ENCODE measurements around the gene RSPH3.

Gene RSPH3

GRCh38 chr6:158942349-158942748, 57.7 kb downstream of the RSPH3 start:
- no peaks in the 10 kb centered on the region for H3K27me3 ChIP-seq (ENCODE audit: control insufficient read depth, insufficient read depth, low read length)
- no peaks in the 10 kb centered on the region for H3K9me3 ChIP-seq (replicated peaks; ENCODE audit: low read length)
- H3K9ac ChIP-seq (ENCODE audit: low read depth, low read length), result no peak overlapping the region
- no peak overlapping the region for H3K4me2 ChIP-seq (ENCODE audit: low read length)
- no peak overlapping the region for H3K4me3 ChIP-seq (ENCODE audit: low read length)
- H3K36me3 ChIP-seq (ENCODE audit: insufficient read depth, low read length), result no peaks in the 10 kb centered on the region
- no peaks in the 10 kb centered on the region for H3K4me1 ChIP-seq (ENCODE audit: control insufficient read depth, insufficient read depth, low read length)

DNA sequence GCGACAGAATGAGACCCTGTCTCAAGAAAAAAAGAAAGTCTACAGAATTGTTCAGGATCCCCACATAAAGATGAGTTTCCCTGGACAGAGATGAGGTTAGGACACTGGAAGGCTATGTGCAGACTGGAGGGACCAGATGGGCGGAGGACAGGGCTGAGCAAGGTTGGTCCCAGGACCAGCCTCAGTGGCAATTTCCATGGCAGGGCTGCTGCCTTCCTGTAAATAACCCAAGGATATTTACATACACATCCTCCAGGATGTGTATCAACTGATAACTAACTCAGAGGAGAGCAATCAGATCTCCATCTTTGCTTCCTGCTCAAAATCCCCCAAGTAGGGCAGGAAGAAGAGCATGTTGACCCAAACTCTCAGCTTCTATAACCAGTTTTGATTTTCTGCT, 58.8 kb downstream of the RSPH3 start:
- no peaks in the 10 kb centered on the region for H3K27me3 ChIP-seq (ENCODE audit: control insufficient read depth, insufficient read depth, low read length)
- H3K4me2 ChIP-seq (ENCODE audit: low read length), result no peak overlapping the region
- H3K36me3 ChIP-seq (ENCODE audit: insufficient read depth, low read length), result no peaks in the 10 kb centered on the region
- no peaks in the 10 kb centered on the region for H3K9me3 ChIP-seq (replicated peaks; ENCODE audit: low read length)
- H3K4me1 ChIP-seq (ENCODE audit: control insufficient read depth, insufficient read depth, low read length), result no peaks in the 10 kb centered on the region
- H3K4me3 ChIP-seq (ENCODE audit: low read length), result no peak overlapping the region
- no peak overlapping the region for H3K9ac ChIP-seq (ENCODE audit: low read depth, low read length)

DNA sequence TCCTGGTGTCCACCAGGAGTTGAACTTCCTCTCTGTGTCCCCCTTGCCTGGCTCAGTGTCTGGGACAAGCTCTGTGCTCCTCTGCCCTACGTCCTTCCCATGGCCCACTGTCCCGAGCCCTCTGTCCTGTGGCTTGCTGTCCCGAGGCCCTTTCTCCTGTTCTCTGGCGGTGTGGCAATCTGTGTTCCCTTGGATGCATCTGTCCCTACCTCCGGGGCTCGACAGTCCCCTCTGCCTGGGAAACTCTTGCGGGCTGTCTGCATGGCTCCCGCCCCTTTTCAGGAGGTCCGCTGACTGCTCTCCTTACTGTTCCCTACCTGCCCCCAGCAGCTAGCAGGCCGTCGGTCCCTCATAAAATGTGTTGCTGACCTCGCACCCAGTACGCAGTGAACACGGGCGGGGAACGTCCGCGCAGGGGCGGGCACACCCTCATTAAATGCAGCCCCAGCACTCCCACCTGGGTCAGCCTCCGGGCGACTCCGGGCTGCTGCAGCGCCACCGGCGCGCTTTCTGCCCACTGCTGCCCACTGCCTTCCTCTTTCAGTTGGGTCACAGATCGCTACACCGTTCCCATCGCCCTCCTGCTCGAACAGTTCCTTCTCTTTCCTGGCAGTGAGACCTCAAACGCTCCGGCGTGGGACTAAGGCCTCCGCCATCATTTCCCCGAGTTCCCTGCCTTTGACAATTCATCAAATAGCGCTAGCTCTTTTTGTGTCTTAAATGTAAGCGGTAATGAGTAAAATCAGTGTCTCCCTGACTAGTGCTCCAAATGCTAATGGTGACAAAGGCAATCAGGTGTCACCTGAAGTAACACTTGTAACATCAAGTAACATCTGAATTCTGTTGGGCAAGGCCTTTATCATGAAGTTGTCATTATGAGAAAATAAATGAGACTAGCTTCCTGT, 60.5 kb downstream of the RSPH3 start:
- no peaks in the 10 kb centered on the region for H3K9me3 ChIP-seq (replicated peaks; ENCODE audit: low read length)
- peak overlapping the region; percentile 62 for H3K4me3 ChIP-seq (ENCODE audit: low read length)
- no peak overlapping the region for H3K9ac ChIP-seq (ENCODE audit: low read depth, low read length)
- H3K4me1 ChIP-seq (ENCODE audit: control insufficient read depth, insufficient read depth, low read length), result no peaks in the 10 kb centered on the region
- H3K4me2 ChIP-seq (ENCODE audit: low read length), result peak overlapping the region; percentile 80
- H3K36me3 ChIP-seq (ENCODE audit: insufficient read depth, low read length), result no peaks in the 10 kb centered on the region
- no peaks in the 10 kb centered on the region for H3K27me3 ChIP-seq (ENCODE audit: control insufficient read depth, insufficient read depth, low read length)

DNA sequence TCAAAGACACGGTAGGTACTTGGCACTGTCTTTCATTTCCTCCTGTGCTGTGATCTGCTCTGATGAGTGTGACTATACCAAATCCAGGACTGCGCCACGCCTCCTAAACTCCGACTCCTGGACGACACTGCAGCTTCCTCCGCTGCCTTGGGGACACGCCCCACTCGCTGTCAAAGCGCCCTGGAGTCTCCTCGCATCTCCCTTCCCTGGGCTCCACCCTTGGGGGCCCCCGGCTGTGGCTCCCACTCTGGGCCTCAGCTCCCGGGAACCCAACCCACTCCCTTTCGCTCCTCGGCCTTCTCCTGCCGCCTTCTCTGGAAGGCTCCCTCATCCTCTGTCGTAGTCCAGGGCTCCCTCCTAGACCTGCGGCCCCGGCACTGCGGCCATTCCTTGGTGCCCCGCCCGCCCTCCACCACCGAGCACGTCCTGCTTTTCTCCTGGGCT, 61.2 kb downstream of the RSPH3 start:
- peak overlapping the region; percentile 62 for H3K4me3 ChIP-seq (ENCODE audit: low read length)
- H3K4me1 ChIP-seq (ENCODE audit: control insufficient read depth, insufficient read depth, low read length), result no peaks in the 10 kb centered on the region
- H3K9me3 ChIP-seq (replicated peaks; ENCODE audit: low read length), result no peaks in the 10 kb centered on the region
- H3K4me2 ChIP-seq (ENCODE audit: low read length), result peak overlapping the region; percentile 80
- H3K9ac ChIP-seq (ENCODE audit: low read depth, low read length), result no peak overlapping the region
- H3K36me3 ChIP-seq (ENCODE audit: insufficient read depth, low read length), result no peaks in the 10 kb centered on the region
- H3K27me3 ChIP-seq (ENCODE audit: control insufficient read depth, insufficient read depth, low read length), result no peaks in the 10 kb centered on the region

- Histone ChIP-seq H3K27me3 (ENCODE audit: control insufficient read depth, insufficient read depth, low read length) (no peaks in the 10 kb centered on the region), H3K4me1 (ENCODE audit: control insufficient read depth, insufficient read depth, low read length) (no peaks in the 10 kb centered on the region), H3K9me3 (replicated peaks; ENCODE audit: low read length) (no peaks in the 10 kb centered on the region), H3K9ac (ENCODE audit: low read depth, low read length) (no peak overlapping the region), H3K36me3 (ENCODE audit: insufficient read depth, low read length) (no peaks in the 10 kb centered on the region), H3K4me2 (ENCODE audit: low read length) (peak overlapping the region; percentile 80), H3K4me3 (ENCODE audit: low read length) (no peak overlapping the region)
Observed at GRCh38 chr6:158938220-158938619, 61.8 kb downstream of the RSPH3 start.

DNA sequence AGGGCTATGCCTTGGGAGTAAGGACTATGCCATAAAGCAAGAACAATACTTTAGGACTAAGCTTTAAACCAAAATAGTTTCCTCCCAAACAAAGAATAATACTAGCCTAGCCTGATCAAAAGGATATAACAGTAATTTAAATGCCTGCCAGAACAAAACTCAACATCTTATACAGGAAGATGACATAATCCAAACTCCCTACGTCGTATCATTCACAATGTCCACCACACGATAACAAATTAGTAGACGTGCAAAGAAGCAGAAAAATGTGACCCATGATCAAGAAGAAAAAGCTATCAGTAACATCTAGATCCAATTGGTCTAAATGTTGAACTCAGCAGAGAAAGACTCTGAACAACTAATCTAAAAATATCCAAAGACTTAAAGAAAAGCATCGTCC, 65.8 kb downstream of the RSPH3 start:
- H3K4me1 ChIP-seq (ENCODE audit: control insufficient read depth, insufficient read depth, low read length), result no peaks in the 10 kb centered on the region
- no peak overlapping the region for H3K9ac ChIP-seq (ENCODE audit: low read depth, low read length)
- H3K4me2 ChIP-seq (ENCODE audit: low read length), result no peak overlapping the region
- H3K36me3 ChIP-seq (ENCODE audit: insufficient read depth, low read length), result no peaks in the 10 kb centered on the region
- H3K27me3 ChIP-seq (ENCODE audit: control insufficient read depth, insufficient read depth, low read length), result no peaks in the 10 kb centered on the region
- H3K9me3 ChIP-seq (replicated peaks; ENCODE audit: low read length), result no peaks in the 10 kb centered on the region
- no peak overlapping the region for H3K4me3 ChIP-seq (ENCODE audit: low read length)

DNA sequence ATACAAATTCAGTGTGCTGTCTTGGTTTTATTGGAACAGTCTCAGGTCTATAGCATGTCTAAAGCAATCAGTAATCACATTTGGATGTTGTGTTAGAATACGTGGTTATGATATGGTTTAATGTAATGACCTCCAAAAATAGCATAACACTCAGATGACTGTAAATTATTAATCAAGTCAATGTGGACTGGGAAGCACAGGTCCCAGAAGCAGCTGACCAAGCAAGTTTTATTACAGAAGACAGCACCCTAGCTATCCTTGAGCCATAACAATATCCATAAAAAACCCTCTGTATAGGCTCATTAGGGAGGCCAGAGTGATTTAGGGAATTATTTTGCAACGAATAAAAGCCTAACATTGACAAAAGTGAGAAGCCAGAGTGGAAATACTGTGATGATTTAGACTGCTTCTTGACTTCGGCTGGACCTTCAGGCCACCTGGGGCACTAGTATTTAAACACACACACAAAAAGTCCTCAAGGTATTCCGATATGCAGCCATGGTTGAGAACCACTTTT, 66.9 kb downstream of the RSPH3 start:
- H3K9ac ChIP-seq (ENCODE audit: low read depth, low read length), result no peak overlapping the region
- H3K27me3 ChIP-seq (ENCODE audit: control insufficient read depth, insufficient read depth, low read length), result no peaks in the 10 kb centered on the region
- no peaks in the 10 kb centered on the region for H3K4me1 ChIP-seq (ENCODE audit: control insufficient read depth, insufficient read depth, low read length)
- H3K4me3 ChIP-seq (ENCODE audit: low read length), result no peak overlapping the region
- H3K36me3 ChIP-seq (ENCODE audit: insufficient read depth, low read length), result no peaks in the 10 kb centered on the region
- no peak overlapping the region for H3K4me2 ChIP-seq (ENCODE audit: low read length)
- H3K9me3 ChIP-seq (replicated peaks; ENCODE audit: low read length), result no peaks in the 10 kb centered on the region

GRCh38 chr6:158928068-158928467, 71.9 kb downstream of the RSPH3 start:
- no peak overlapping the region for H3K4me2 ChIP-seq (ENCODE audit: low read length)
- no peaks in the 10 kb centered on the region for H3K27me3 ChIP-seq (ENCODE audit: control insufficient read depth, insufficient read depth, low read length)
- H3K4me1 ChIP-seq (ENCODE audit: control insufficient read depth, insufficient read depth, low read length), result peaks cover 3% of the 10 kb centered on the region
- no peaks in the 10 kb centered on the region for H3K36me3 ChIP-seq (ENCODE audit: insufficient read depth, low read length)
- no peak overlapping the region for H3K9ac ChIP-seq (ENCODE audit: low read depth, low read length)
- H3K9me3 ChIP-seq (replicated peaks; ENCODE audit: low read length), result no peaks in the 10 kb centered on the region
- H3K4me3 ChIP-seq (ENCODE audit: low read length), result no peak overlapping the region

- no peak overlapping the region for H3K9ac ChIP-seq (ENCODE audit: low read depth, low read length)
- H3K4me1 ChIP-seq (ENCODE audit: control insufficient read depth, insufficient read depth, low read length), result peaks cover 3% of the 10 kb centered on the region
- H3K4me3 ChIP-seq (ENCODE audit: low read length), result no peak overlapping the region
- no peaks in the 10 kb centered on the region for H3K9me3 ChIP-seq (replicated peaks; ENCODE audit: low read length)
- no peaks in the 10 kb centered on the region for H3K27me3 ChIP-seq (ENCODE audit: control insufficient read depth, insufficient read depth, low read length)
- H3K4me2 ChIP-seq (ENCODE audit: low read length), result no peak overlapping the region
- H3K36me3 ChIP-seq (ENCODE audit: insufficient read depth, low read length), result no peaks in the 10 kb centered on the region
Observed at GRCh38 chr6:158926414-158926813, 73.6 kb downstream of the RSPH3 start.

DNA sequence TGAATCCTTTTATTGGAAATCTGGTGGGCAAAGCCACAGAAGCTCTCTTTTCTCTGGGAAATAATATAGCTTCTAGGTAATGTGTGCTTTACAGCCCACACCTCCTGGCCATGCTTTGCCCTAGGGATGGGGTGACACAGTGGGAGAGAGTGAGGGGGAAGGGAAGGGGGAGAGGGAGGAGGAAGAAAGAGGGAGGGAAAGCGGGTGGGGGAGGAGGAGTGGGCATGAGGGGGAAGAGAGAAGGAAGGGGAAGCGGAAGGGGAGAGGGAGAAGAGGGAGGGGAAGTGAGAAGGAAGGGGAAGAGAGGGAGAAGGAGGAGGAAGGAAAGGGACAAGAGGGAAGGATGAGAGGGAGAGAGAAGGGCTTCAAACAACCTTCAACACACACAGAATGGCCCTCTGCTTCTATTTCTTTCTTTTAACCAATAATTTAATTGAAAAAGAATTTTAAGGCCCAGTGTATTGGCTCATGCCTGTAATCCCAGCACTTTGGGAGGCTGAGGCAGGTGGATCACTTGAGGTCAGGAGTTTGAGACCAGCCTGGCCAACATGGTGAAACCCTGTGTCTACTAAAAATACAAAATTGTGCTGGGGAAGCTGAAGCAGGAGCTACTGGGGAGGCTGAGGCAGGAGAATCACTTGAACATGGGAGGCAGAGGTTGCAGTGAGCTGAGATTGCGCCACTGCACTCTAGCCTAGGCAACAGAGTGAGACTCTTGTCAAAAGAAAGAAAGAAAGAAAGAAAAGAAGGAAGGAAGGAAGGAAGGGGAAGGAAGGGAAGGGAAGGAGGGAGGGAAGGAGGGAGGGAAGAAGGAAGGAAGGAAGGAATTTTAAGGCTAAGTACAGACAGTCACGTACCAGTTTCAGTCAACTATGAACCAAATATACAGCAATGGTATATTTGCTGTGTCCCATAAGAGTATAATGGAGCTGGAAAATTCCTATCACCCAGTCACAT, 75.2 kb downstream of the RSPH3 start:
- Histone ChIP-seq H3K4me3 (ENCODE audit: low read length) (no peak overlapping the region), H3K9me3 (replicated peaks; ENCODE audit: low read length) (no peaks in the 10 kb centered on the region), H3K4me1 (ENCODE audit: control insufficient read depth, insufficient read depth, low read length) (peaks cover 3% of the 10 kb centered on the region), H3K9ac (ENCODE audit: low read depth, low read length) (no peak overlapping the region), H3K4me2 (ENCODE audit: low read length) (no peak overlapping the region), H3K36me3 (ENCODE audit: insufficient read depth, low read length) (no peaks in the 10 kb centered on the region), H3K27me3 (ENCODE audit: control insufficient read depth, insufficient read depth, low read length) (no peaks in the 10 kb centered on the region)

- Histone ChIP-seq H3K4me2 (ENCODE audit: low read length) (no peak overlapping the region), H3K9me3 (replicated peaks; ENCODE audit: low read length) (no peaks in the 10 kb centered on the region), H3K27me3 (ENCODE audit: control insufficient read depth, insufficient read depth, low read length) (no peaks in the 10 kb centered on the region), H3K36me3 (ENCODE audit: insufficient read depth, low read length) (no peaks in the 10 kb centered on the region), H3K4me1 (ENCODE audit: control insufficient read depth, insufficient read depth, low read length) (peaks cover 3% of the 10 kb centered on the region), H3K4me3 (ENCODE audit: low read length) (no peak overlapping the region), H3K9ac (ENCODE audit: low read depth, low read length) (no peak overlapping the region)
Observed at GRCh38 chr6:158923805-158924498, 76.0 kb downstream of the RSPH3 start.
